ENCODE data around the gene GARIN5B. TPM values are rescaled to one million over a fixed set of nuclear protein-coding genes. Genes with fewer than 3 reads are reported as not detected.
A peak's percentile ranks its signal among the peaks of the same experiment; 100 is the strongest.
"Not testable (repeated sequence)": the region's sequence is repeated elsewhere in the genome, so short reads cannot be mapped to it uniquely, and the experiment has no call there.

Gene GARIN5B
- total RNA-seq (not detected), polyA plus RNA-seq (not detected)
- long read RNA-seq, donor 1, result 0 reads
- long read RNA-seq, donor 2, partial matches to known transcripts, result 617 of 1,193 reads
- long read RNA-seq, donor 2, other reads (novel, unspliced or antisense), result 576 of 1,193 reads
- long read RNA-seq, donor 3, result 0 reads
- long read RNA-seq, donor 4, result 0 reads
- long read RNA-seq, donor 5, result 0 reads
- long read RNA-seq, donor 6, result 0 reads
- long read RNA-seq, donor 7, result 0 reads
- long read RNA-seq, donor 8, result 0 reads
- long read RNA-seq, donor 9, partial matches to known transcripts, result 1,422 of 1,877 reads
- long read RNA-seq, donor 9, other reads (novel, unspliced or antisense), result 455 of 1,877 reads
- long read RNA-seq, donor 10, result 0 reads

DNA sequence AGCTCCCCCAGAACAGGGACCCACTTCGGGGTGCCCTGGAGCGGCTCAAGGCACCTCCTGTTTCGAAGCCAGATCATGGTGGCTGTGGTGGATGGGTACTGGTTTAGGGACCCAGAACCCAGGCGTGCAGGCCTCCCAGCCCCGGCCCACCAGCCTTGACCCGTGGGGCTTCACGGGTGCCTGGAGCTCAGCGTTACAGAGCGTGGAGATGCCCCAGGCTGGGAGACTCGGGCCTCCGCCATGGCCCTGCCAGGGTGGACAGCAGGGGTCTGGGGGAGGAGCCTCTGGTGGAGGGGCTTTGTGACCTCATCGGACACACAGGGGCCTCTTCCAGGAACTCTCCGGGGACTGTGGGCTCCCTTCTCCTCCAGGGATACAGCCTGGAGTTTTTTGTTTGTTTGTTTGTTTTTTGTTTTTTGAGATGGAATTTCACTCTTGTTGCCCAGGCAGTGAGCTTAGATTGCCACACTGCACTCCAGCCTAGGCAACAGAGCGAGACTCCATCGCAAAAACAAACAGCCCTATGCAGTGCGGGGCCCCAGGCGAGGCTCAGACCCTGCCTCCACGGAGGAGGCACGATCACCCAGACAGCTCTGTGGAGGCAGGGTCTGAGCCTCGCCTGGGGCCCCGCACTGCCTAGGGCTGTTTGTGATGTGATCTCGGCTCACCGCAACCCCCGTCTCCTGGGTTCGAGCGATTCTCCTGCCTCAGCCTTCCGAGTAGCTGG is at the start of gene GARIN5B:
Gene GARIN5B, minus strand, starts transcription at position 271 of the 727 bp plus-strand sequence. Its CDS starts 194 bp downstream, at position 77.
- Histone ChIP-seq H3K27me3 (peaks cover 4% of the 10 kb centered on the region), H3K27ac (no peak within 1 kb of the TSS), H3K4me1 (replicated peaks in 1 of 2) (no peaks in the 10 kb centered on the region), H3K36me3 (replicated peaks in 1 of 2) (no peaks in the 10 kb centered on the region), H3K4me3 (no peak within 1 kb of the TSS), H3K9me3 (replicated peaks in 1 of 3) (no peaks in the 10 kb centered on the region)
- TF ChIP-seq POLR2A (IDR thresholded peaks at IDR 0.05), result no peak
- TF ChIP-seq CTCF (IDR thresholded peaks at IDR 0.05), result no peak
- no peak for DNase-seq
- WGBS, 4 donors, result 77 to 86% (median 84%) methylated on average over 14 to 27 of the region's 27 CpGs
- intact Hi-C loops (cut with DNase I), result no loop called here

- H3K4me3 ChIP-seq, result no peak overlapping the region
- no peak for DNase-seq
- H3K27ac ChIP-seq, result no peak overlapping the region
- peaks cover 0 to 8% of the 10 kb centered on the region in 2 donors for H3K36me3 ChIP-seq (replicated peaks in 1 of 2)
- H3K4me1 ChIP-seq (replicated peaks in 1 of 2), result peaks cover 6 to 24% of the 10 kb centered on the region in 2 donors
- WGBS, 4 donors, result 94 to 97% (median 96%) methylated on average over 2 of the region's 2 CpGs
- TF ChIP-seq CTCF (IDR thresholded peaks at IDR 0.05), result no peak
- TF ChIP-seq POLR2A (IDR thresholded peaks at IDR 0.05), result no peak
- no peaks in the 10 kb centered on the region for H3K27me3 ChIP-seq
- intact Hi-C loops (cut with DNase I), result loop anchor here (10.0 kb wide), 2 partner anchors 115 to 265 kb away; partner anchors contain the start of gene TNNT1 (in 1 of the 2)
- H3K9me3 ChIP-seq (replicated peaks in 1 of 3), result no peaks in the 10 kb centered on the region
These were observed 47.1 kb upstream of the GARIN5B start for GRCh38 chr19:55410168-55410567.

GRCh38 chr19:55409179-55409578 is 46.1 kb upstream of the GARIN5B start:
- H3K9me3 ChIP-seq (replicated peaks in 1 of 3); H3K36me3 ChIP-seq (replicated peaks in 1 of 2); H3K4me3 ChIP-seq; H3K27me3 ChIP-seq; H3K27ac ChIP-seq; DNase-seq; intact Hi-C loops (cut with DNase I): not testable (repeated sequence)
- peaks cover 6 to 24% of the 10 kb centered on the region in 2 donors for H3K4me1 ChIP-seq (replicated peaks in 1 of 2)
- WGBS, 4 donors, result 94 to 98% (median 97%) methylated on average over 8 of the region's 8 CpGs

DNA sequence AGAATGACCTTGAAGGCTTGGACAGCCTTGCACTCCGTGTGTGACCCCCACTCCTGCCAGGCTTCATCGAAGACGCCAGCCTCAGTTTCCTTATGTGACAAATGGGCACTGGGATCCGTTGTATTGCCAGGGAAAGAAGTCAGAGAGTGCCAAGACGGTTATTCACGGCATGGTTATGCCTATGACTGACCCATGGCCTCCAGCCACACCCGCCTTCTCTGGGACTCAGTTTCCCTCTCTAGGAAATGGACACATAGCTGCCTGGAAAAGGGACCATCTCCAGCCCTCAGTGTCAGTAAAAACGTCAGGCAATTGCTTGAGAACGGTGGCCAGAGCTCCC is 45.4 kb upstream of the GARIN5B start:
- DNase-seq, result no peak
- peaks cover 6 to 24% of the 10 kb centered on the region in 2 donors for H3K4me1 ChIP-seq (replicated peaks in 1 of 2)
- H3K27ac ChIP-seq, result peak overlapping the region in 4 of 5 donors; percentile 30 to 99 (median 84)
- H3K9me3 ChIP-seq (replicated peaks in 1 of 3), result no peaks in the 10 kb centered on the region
- peaks cover 0 to 14% of the 10 kb centered on the region in 2 donors for H3K36me3 ChIP-seq (replicated peaks in 1 of 2)
- H3K27me3 ChIP-seq, result no peaks in the 10 kb centered on the region
- intact Hi-C loops (cut with DNase I), result no loop called here
- TF ChIP-seq CTCF (IDR thresholded peaks at IDR 0.05) (no peak), POLR2A (IDR thresholded peaks at IDR 0.05) (no peak)
- peak overlapping the region in 3 of 4 donors; percentile 3 to 47 (median 35) for H3K4me3 ChIP-seq
- 49 to 63% (median 51%) methylated on average over 6 to 9 of the region's 9 CpGs for WGBS, 4 donors

All from adrenal gland (tissue), 19 donors.